ENCODE results near the gene TRIO.

The TRIO gene

DNA sequence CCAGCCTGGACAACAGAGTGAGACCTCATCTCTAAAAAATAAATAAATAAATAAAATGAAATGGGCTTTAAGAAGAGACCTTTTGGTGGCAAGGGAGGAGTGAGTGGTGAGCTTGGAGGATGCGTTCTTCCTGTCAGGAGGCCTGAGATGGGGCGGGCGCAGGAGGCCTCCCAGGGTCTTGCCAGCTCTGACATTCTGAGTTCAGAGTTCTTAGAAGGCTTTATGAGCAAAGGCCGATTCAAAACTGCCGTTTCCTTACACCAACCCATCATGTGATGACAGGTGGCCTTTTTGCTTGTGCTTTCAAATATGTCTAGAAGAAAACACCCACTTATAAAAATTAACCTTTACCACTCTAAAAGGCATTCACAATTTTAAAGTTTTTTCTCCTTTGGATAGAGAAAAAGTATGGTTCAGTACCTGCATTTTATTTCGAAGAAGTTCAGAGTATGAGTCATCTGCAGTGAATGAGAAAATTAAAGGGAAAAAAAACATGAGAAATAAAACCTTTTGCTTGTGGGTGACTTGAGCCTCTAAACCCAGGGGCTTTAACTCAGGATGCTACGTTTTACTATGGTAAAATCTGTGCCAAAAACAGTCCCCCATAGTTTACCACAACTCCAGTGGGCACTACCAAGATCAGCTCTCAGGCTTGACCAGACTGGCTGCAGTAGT is 281.0 kb downstream of the TRIO start:
- Histone ChIP-seq H3K27me3 (replicated peaks) (no peaks in the 10 kb centered on the region), H3K36me3 (replicated peaks) (peaks cover 78% of the 10 kb centered on the region), H3K27ac (peak overlapping the region; percentile 9), H3K4me3 (ENCODE audit: low read depth, low read length) (no peak overlapping the region)
- DNase-seq = no peak
- no peak for TF ChIP-seq CTCF (IDR thresholded peaks at IDR 0.05; ENCODE audit: low read depth, low read length, missing control alignments)
- in situ Hi-C loops (cut with HindIII; ENCODE audit: low pct_ligation_motif_present, low sequenced_read_pairs) = no loop called here

DNA sequence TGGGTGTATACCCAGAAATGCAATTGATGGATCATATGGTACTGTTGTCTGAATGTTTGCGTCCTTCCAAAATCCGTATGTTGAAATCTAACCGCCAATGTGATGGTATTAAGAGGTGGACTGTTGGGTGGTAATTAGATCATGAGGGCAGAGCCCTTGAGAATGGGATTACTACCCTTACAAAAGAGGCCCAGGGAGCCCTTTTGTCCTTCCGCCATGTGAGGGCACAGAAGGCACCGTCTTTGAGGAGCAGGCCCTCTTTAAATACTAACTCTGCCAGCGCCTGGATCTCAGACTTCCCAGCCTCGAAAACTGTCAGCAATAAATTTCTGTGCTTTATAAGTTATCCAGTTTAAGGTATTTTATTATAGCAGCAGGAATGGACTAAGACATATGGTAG is 282.4 kb downstream of the TRIO start:
- no peaks in the 10 kb centered on the region for H3K27me3 ChIP-seq (replicated peaks)
- no peak overlapping the region for H3K27ac ChIP-seq
- in situ Hi-C loops (cut with HindIII; ENCODE audit: low pct_ligation_motif_present, low sequenced_read_pairs) = no loop called here
- TF ChIP-seq CTCF (IDR thresholded peaks at IDR 0.05; ENCODE audit: low read depth, low read length, missing control alignments) = no peak
- DNase-seq = no peak
- peaks cover 73% of the 10 kb centered on the region for H3K36me3 ChIP-seq (replicated peaks)
- no peak overlapping the region for H3K4me3 ChIP-seq (ENCODE audit: low read depth, low read length)

GRCh38 chr5:14426521-14426920 is 283.4 kb downstream of the TRIO start:
- H3K27me3 ChIP-seq (replicated peaks) = no peaks in the 10 kb centered on the region
- no peak for DNase-seq
- no peak overlapping the region for H3K27ac ChIP-seq
- H3K36me3 ChIP-seq (replicated peaks) = peaks cover 70% of the 10 kb centered on the region
- in situ Hi-C loops (cut with HindIII; ENCODE audit: low pct_ligation_motif_present, low sequenced_read_pairs) = no loop called here
- no peak overlapping the region for H3K4me3 ChIP-seq (ENCODE audit: low read depth, low read length)
- no peak for TF ChIP-seq CTCF (IDR thresholded peaks at IDR 0.05; ENCODE audit: low read depth, low read length, missing control alignments)

GRCh38 chr5:14428302-14429081 is 285.4 kb downstream of the TRIO start:
- Histone ChIP-seq H3K27me3 (replicated peaks) (no peaks in the 10 kb centered on the region), H3K27ac (peak overlapping the region; percentile 72), H3K36me3 (replicated peaks) (peaks cover 51% of the 10 kb centered on the region), H3K4me3 (ENCODE audit: low read depth, low read length) (no peak overlapping the region)
- in situ Hi-C loops (cut with HindIII; ENCODE audit: low pct_ligation_motif_present, low sequenced_read_pairs) = no loop called here
- TF ChIP-seq CTCF (IDR thresholded peaks at IDR 0.05; ENCODE audit: low read depth, low read length, missing control alignments) = no peak
- peak; percentile 64 for DNase-seq

DNA sequence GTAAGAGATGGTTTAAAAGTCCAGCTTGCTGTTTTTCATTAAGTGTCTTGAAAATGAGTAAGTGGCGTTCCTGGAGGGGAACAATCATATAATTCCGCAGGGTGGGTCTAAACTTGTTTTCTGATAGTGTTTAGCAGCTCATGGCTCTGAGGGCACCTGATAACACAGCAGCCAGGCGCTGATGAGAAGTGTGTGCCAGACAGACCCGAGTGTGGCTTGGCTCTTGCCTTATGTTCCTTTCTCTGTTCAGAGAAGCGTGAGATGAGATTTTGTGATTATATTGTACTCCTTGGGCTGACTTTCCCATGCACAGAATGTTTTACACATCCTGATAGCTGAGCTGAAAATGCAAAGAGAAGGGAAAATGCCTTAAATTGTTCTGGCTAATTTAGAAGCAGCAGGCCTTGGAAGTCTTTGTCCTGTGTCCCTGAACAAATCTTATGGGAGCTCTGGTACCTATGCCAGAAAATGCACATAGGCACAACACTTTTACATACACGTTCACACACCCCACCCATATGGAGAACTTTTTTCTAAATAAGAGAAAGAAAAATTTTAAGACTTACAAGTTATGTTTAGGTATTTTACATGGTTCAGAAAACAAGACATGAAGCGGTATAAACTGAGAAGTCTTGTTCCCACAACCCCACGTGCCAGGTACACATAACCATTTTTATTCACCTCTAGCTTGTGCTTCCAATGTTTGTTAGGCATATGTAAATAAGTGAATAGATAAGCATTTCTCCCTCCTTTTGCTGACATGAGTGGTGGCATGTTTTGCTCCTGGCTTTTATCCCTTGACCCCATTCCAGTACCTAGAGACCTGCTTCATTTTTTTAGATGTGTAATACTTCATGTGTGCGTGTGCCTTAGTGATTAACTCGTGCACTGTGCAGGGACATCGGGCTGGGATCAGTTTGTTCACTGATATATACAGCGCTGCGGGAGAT is 286.2 kb downstream of the TRIO start:
- Histone ChIP-seq H3K4me3 (ENCODE audit: low read depth, low read length) (no peak overlapping the region), H3K27me3 (replicated peaks) (no peaks in the 10 kb centered on the region), H3K27ac (peak overlapping the region; percentile 72), H3K36me3 (replicated peaks) (peaks cover 49% of the 10 kb centered on the region)
- in situ Hi-C loops (cut with HindIII; ENCODE audit: low pct_ligation_motif_present, low sequenced_read_pairs) = no loop called here
- DNase-seq = no peak
- TF ChIP-seq CTCF (IDR thresholded peaks at IDR 0.05; ENCODE audit: low read depth, low read length, missing control alignments) = no peak
